ENCODE measurements around the gene IQGAP3. TPM values are rescaled to one million over a fixed set of nuclear protein-coding genes. Genes with fewer than 3 reads are reported as not detected.

The IQGAP3 gene
- total RNA-seq, 4 donors from 2014 or later, result 0.06 to 1.1 (median 0.50) TPM; not detected in 1

DNA sequence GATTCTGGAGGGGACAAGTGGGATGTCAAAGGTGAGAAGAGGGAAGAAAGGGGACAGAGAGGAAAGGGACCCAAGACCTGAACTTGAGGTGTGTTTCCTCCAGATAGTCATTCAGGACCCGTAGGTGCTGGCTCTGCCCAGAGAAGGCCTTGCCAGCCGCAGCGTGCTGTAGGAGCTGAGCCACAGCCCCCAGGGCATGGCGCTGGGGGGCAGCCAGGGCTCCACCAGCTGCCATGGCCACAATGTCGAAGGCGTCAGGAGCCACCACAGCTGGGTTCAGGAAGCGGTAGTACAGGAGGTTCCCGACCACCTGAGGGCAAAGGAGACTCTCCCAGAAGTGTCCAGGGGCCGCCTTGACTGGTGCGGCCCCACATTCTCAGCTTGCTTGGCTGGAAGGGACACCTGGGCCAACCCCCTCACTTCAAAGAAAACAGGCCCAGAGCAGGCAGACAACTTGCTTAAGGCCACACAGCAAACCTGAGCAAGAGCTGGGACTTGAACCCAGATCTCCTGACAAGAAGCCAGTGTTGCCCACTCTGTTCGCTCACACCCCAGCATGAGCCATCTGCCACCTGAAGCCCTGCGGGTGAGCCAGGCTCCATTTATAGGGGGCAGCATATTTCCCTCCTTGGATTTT is 37.8 kb downstream of the IQGAP3 start:
- 100% methylated on average over 6 of the region's 12 CpGs for WGBS
- Histone ChIP-seq H3K4me1 (no peaks in the 10 kb centered on the region), H3K36me3 (no peaks in the 10 kb centered on the region), H3K27me3 (no peaks in the 10 kb centered on the region), H3K4me3 (no peak overlapping the region), H3K9me3 (no peaks in the 10 kb centered on the region), H3K27ac (replicated peaks in 1 of 4) (no peak overlapping the region)
- intact Hi-C loops (cut with DNase I), result no loop called here
- DNase-seq (ENCODE audit: extremely low spot score), result no peak
- TF ChIP-seq CTCF (IDR thresholded peaks at IDR 0.05) (no peak), EP300 (IDR thresholded peaks at IDR 0.05) (no peak), POLR2A (IDR thresholded peaks at IDR 0.05; ENCODE audit: low read depth) (no peak), POLR2AphosphoS5 (IDR thresholded peaks at IDR 0.05) (no peak)

- 94% methylated on average over 10 of the region's 11 CpGs for WGBS
- Histone ChIP-seq H3K9me3 (no peaks in the 10 kb centered on the region), H3K4me1 (no peaks in the 10 kb centered on the region), H3K4me3 (no peak overlapping the region), H3K27me3 (no peaks in the 10 kb centered on the region), H3K36me3 (no peaks in the 10 kb centered on the region), H3K27ac (replicated peaks in 1 of 4) (no peak overlapping the region)
- TF ChIP-seq POLR2A (IDR thresholded peaks at IDR 0.05; ENCODE audit: low read depth) (no peak), EP300 (IDR thresholded peaks at IDR 0.05) (no peak), CTCF (IDR thresholded peaks at IDR 0.05) (no peak), POLR2AphosphoS5 (IDR thresholded peaks at IDR 0.05) (no peak)
- DNase-seq (ENCODE audit: extremely low spot score), result no peak
- intact Hi-C loops (cut with DNase I), result no loop called here
Observed at GRCh38 chr1:156533568-156534220, 38.7 kb downstream of the IQGAP3 start.

DNA sequence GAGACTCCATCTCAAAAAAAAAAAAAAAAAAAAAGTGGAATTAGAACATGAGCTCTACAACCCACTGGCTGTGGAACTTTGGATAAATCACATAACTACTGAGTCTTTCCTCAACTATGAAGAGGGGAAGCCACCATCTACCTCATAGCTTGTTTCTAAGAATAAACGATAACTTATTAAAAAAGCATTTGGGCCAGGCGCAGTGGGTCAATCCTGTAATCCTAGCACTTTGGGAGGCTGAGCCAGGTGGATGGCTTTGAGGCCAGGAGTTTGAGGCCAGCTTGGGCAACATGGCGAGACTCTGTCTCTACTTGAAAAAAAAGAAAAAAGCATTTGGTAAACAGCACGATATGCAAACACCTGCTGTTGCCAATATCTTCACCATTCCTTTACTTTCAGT is 40.0 kb downstream of the IQGAP3 start:
- TF ChIP-seq POLR2A (IDR thresholded peaks at IDR 0.05; ENCODE audit: low read depth) (no peak), POLR2AphosphoS5 (IDR thresholded peaks at IDR 0.05) (no peak), CTCF (IDR thresholded peaks at IDR 0.05) (no peak), EP300 (IDR thresholded peaks at IDR 0.05) (no peak)
- no peaks in the 10 kb centered on the region for H3K9me3 ChIP-seq
- H3K27ac ChIP-seq (replicated peaks in 1 of 4), result no peak overlapping the region
- WGBS, result 97% methylated on average over 4 of the region's 4 CpGs
- H3K4me1 ChIP-seq, result no peaks in the 10 kb centered on the region
- H3K36me3 ChIP-seq, result no peaks in the 10 kb centered on the region
- no peak overlapping the region for H3K4me3 ChIP-seq
- no peaks in the 10 kb centered on the region for H3K27me3 ChIP-seq
- DNase-seq (ENCODE audit: extremely low spot score), result no peak
- intact Hi-C loops (cut with DNase I), result no loop called here

DNA sequence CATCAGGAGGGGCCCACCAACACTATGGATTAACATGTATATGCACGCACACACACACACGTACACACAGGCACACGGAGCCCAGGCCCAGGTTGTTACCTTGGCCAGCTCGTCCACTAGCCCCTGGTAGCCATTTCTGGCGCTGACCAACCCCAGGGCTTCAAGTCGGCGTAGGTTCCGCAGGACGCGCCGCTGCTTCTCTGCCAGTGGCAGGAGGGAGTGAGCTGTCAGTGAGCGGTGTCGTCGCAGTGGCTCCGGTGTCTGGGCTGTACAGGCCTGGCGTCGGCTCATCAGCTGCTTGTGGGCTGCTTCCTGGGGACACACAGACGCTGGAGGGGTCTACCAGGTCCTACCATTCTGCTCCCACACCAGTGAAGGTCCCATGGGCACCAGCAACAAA is 42.4 kb downstream of the IQGAP3 start:
- WGBS, result 92% methylated on average over 15 of the region's 18 CpGs
- Histone ChIP-seq H3K27ac (replicated peaks in 1 of 4) (no peak overlapping the region), H3K27me3 (no peaks in the 10 kb centered on the region), H3K9me3 (no peaks in the 10 kb centered on the region), H3K4me3 (no peak overlapping the region), H3K4me1 (peaks cover 0 to 2% (median 0%) of the 10 kb centered on the region in 4 donors), H3K36me3 (no peaks in the 10 kb centered on the region)
- DNase-seq (ENCODE audit: extremely low spot score), result no peak
- intact Hi-C loops (cut with DNase I), result no loop called here
- TF ChIP-seq POLR2AphosphoS5 (IDR thresholded peaks at IDR 0.05) (no peak), EP300 (IDR thresholded peaks at IDR 0.05) (no peak), CTCF (IDR thresholded peaks at IDR 0.05) (no peak), POLR2A (IDR thresholded peaks at IDR 0.05; ENCODE audit: low read depth) (no peak)

Data from esophagus muscularis mucosa (tissue), 4 donors.